Activated T-helper 1 cell treated with anti-CD3 and anti-CD28 coated beads, Interleukin-12 subunit alpha, Interleukin-12 subunit beta, Interleukin-2, Interleukin-4 antibody, amounts not matched to agents 30 ng/mL and 10 ng/mL and 1 ng/mL, durations not matched to agents 14 hours and 24 hours and 36 hours (primary cell): ENCODE data around the gene SDCCAG8. TPM values are rescaled to one million over a fixed set of nuclear protein-coding genes. Genes with fewer than 3 reads are reported as not detected.
A peak's percentile ranks its signal among the peaks of the same experiment; 100 is the strongest.

Source experiments
- DNase-seq: peaks from one replicate; pipeline ENCODE4 v3.0.0; 2021; ENCODE audit warnings: low spot score
- H3K27ac Mint-ChIP-seq: one replicate; pipeline ENCODE4 v1.8.0; 2021; ENCODE audit warnings: mild to moderate bottlenecking, mixed read lengths
- H3K27me3 Mint-ChIP-seq: one replicate; pipeline ENCODE4 v1.8.0; 2022; ENCODE audit warnings: mild to moderate bottlenecking, moderate library complexity, mixed read lengths; ENCODE audit not compliant: insufficient read depth
- H3K36me3 Mint-ChIP-seq: one replicate; pipeline ENCODE4 v1.8.0; 2021; ENCODE audit warnings: low read depth, mixed read lengths
- H3K4me1 Mint-ChIP-seq: one replicate; pipeline ENCODE4 v1.8.0; 2021; ENCODE audit warnings: low read depth, mixed read lengths
- H3K4me3 Mint-ChIP-seq: one replicate; pipeline ENCODE4 v1.8.0; 2021; ENCODE audit warnings: mild to moderate bottlenecking, moderate library complexity, mixed read lengths
- H3K9me3 Mint-ChIP-seq: one replicate; pipeline ENCODE4 v1.8.0; 2021; ENCODE audit warnings: mixed read lengths
- intact Hi-C: fragments of 100-400 bp; cut with micrococcal nuclease; formaldehyde crosslinking; loops from one replicate; pipeline ENCODE4 v1.15.1; 2024
- total RNA-seq: library from RNA; stranded (reverse); gene quantifications from 2 replicates; pipeline ENCODE4 v1.2.3, GENCODE V29; 2022

SDCCAG8 gene
- total RNA-seq, 1 donor from 2014 or later = 17.6 TPM

DNA sequence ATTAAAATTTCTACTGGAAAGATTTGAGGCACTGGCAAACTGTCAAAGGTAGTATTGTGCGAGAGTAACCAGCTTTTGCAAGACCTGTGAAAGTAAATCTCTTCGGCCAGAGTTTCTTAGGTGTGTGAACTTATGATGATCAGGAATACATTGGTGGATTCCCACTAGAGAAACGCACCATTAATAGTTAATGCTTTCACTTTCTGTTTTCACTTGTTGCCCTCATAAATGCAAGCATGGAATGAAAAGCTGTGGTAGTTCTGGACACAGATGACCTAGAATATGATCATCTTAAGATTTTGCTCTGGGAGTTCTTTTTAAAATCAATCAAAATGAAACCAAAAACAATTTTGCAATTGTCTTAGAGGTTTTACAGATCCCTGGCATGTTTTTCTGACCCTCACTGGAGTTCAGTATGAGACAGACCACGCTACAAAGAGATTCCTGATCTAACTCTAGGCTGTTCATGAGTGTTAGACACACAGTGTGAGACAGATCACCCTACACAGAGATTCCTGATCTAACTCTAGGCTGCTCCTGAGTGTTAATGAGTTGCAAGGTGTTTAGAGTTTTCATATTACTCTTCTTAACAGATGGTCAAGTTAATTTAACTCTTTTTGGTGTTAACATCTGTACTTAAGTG lies 98.8 kb downstream of the SDCCAG8 start:
- Mint-ChIP-seq H3K9me3 (no peaks in the 10 kb centered on the region), H3K27ac (peak overlapping the region; percentile 1), H3K4me3 (peak overlapping the region; percentile 28), H3K36me3 (peaks cover 4% of the 10 kb centered on the region), H3K4me1 (peaks cover 13% of the 10 kb centered on the region), H3K27me3 (no peaks in the 10 kb centered on the region)
- intact Hi-C loops = no loop called here
- no peak for DNase-seq

DNA sequence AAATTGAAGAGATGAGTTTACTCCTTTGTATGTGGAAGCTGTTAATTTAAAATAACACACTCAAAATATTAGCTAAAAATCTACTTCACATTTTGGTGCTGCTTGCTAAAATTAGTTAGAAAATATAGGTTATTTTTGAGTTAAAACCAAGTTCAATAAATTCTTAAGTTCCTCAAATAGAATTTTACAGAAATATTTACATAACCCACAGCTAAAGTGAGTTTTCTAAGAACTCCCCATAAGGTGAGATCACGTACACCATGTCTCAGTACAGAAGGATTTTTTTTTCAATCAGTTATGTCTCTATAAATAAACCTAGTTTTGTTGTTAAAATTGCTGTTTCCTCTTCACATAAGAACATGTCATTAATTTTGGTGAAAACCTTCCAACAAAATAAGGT lies 108.0 kb downstream of the SDCCAG8 start:
- H3K27me3 Mint-ChIP-seq = no peaks in the 10 kb centered on the region
- no peaks in the 10 kb centered on the region for H3K9me3 Mint-ChIP-seq
- peaks cover 5% of the 10 kb centered on the region for H3K36me3 Mint-ChIP-seq
- H3K4me1 Mint-ChIP-seq = no peaks in the 10 kb centered on the region
- intact Hi-C loops = no loop called here
- H3K4me3 Mint-ChIP-seq = no peak overlapping the region
- no peak overlapping the region for H3K27ac Mint-ChIP-seq
- DNase-seq = no peak

DNA sequence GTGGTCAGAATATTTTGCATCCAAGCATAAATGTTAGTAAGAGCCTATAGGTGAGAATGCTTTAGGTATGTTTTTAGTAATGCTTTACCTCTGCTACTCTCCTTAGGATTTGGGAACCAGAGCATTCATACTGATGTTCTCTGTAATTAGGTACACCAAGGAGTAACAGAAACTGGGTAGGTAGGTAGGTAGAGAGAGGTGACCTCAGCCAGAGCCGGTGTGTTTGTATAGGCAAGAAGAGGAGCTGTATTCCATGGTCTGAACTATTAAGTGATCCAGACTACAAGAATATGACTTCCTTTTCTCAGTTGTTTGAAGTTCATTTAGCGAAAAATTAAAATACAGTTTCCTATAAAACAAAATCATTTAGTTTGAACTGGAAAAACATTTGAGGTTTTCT lies 108.5 kb downstream of the SDCCAG8 start:
- Mint-ChIP-seq H3K27me3 (no peaks in the 10 kb centered on the region), H3K4me1 (no peaks in the 10 kb centered on the region), H3K27ac (no peak overlapping the region), H3K9me3 (no peaks in the 10 kb centered on the region), H3K36me3 (peaks cover 6% of the 10 kb centered on the region), H3K4me3 (no peak overlapping the region)
- intact Hi-C loops = no loop called here
- no peak for DNase-seq

DNA sequence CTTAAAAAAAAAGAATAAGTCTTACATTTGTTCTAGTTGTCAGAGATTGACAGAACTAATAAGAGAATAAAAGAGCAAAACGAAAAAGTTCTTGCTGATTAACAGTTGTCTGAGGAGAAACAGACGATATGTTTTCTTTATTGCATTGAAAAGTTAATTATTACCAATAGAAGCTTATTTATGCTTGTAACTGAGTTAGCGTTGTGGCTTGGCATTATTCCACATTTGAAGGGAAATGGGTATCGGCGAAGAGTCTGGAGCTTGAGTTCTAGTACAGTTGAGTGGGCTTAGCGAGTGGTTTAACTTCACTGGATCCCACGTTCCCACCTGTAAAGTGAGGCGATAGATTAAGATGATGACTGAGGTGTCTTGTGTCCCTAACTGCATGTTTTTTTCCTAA lies 109.0 kb downstream of the SDCCAG8 start:
- intact Hi-C loops = no loop called here
- no peaks in the 10 kb centered on the region for H3K9me3 Mint-ChIP-seq
- H3K4me1 Mint-ChIP-seq = no peaks in the 10 kb centered on the region
- H3K27ac Mint-ChIP-seq = no peak overlapping the region
- DNase-seq = no peak
- H3K36me3 Mint-ChIP-seq = peaks cover 8% of the 10 kb centered on the region
- H3K4me3 Mint-ChIP-seq = no peak overlapping the region
- no peaks in the 10 kb centered on the region for H3K27me3 Mint-ChIP-seq

DNA sequence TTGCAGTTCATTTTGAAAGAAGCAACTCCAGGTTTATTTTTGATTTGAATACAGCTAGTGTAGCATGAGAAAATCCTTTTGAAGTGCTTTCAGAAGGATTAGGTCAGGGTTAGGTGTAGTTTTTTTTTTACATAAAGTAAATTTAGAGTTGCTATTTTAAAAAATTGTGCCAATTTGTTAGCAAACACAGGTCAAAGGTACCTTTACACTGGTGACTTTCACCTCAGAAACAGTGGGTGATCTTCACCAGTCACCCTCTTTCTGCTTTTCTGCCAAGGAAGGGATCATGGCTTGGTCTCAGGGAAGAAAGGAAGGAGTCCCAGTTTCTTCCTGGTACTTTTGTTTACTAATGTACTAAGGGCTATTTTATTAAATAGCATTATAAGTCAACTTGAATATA lies 111.5 kb downstream of the SDCCAG8 start:
- Mint-ChIP-seq H3K9me3 (no peaks in the 10 kb centered on the region), H3K36me3 (peaks cover 8% of the 10 kb centered on the region), H3K27ac (no peak overlapping the region), H3K4me3 (no peak overlapping the region), H3K27me3 (no peaks in the 10 kb centered on the region), H3K4me1 (no peaks in the 10 kb centered on the region)
- no peak for DNase-seq
- intact Hi-C loops = no loop called here

DNA sequence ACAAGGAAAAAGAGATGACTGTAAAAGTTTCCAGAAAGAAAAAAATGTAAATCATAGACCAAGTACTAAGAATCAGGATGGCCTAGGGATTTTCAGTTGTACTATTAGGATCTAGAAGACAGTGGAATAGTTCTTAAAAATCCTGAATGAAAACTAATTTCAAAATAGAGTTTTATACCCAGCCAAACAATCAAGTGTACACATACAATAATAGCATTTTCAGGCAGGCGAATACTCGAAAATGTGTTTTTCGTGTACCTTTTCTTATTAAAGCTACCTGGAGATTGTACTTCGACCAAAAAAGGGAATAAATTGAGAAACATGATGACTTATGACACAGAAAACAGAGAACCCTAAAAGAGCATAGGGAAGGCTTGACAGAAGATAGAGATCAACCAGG lies 118.6 kb downstream of the SDCCAG8 start:
- Mint-ChIP-seq H3K27me3 (no peaks in the 10 kb centered on the region), H3K4me3 (no peak overlapping the region), H3K9me3 (peaks cover 21% of the 10 kb centered on the region), H3K27ac (no peak overlapping the region), H3K4me1 (no peaks in the 10 kb centered on the region), H3K36me3 (peaks cover 10% of the 10 kb centered on the region)
- intact Hi-C loops = no loop called here
- DNase-seq = no peak

GRCh38 chr1:243375596-243375995 lies 119.8 kb downstream of the SDCCAG8 start:
- intact Hi-C loops = no loop called here

GRCh38 chr1:243378669-243379068 lies 122.8 kb downstream of the SDCCAG8 start:
- Mint-ChIP-seq H3K27me3 (no peaks in the 10 kb centered on the region), H3K4me1 (no peaks in the 10 kb centered on the region), H3K27ac (no peak overlapping the region), H3K36me3 (peaks cover 12% of the 10 kb centered on the region), H3K4me3 (no peak overlapping the region), H3K9me3 (peaks cover 15% of the 10 kb centered on the region)
- intact Hi-C loops = no loop called here
- no peak for DNase-seq

More at GRCh38 chr1:243375596-243375995, 119.8 kb downstream of the SDCCAG8 start:
- Mint-ChIP-seq H3K36me3 (peaks cover 7% of the 10 kb centered on the region), H3K4me1 (no peaks in the 10 kb centered on the region), H3K4me3 (no peak overlapping the region), H3K27me3 (no peaks in the 10 kb centered on the region), H3K27ac (no peak overlapping the region), H3K9me3 (peaks cover 21% of the 10 kb centered on the region)
- DNase-seq = no peak

DNA sequence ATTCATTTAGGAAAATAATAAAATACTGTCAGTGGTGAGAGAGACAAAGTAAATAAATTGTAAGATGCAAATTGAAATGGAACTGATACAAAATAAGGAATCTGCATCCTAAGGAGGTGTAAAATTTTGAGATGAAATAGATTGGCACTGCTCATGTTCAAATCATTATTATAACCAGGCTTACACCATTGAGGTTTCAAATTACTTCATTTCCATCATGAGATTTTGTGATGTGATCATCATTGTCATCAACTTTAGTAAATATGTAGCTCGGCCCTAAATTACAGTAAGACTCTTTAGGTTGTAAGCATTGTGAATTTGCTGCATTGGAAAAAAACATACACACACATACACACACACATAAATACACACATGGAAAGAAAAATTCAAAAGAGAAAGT lies 123.4 kb downstream of the SDCCAG8 start:
- intact Hi-C loops = no loop called here
- H3K4me3 Mint-ChIP-seq = no peak overlapping the region
- no peaks in the 10 kb centered on the region for H3K27me3 Mint-ChIP-seq
- H3K9me3 Mint-ChIP-seq = peaks cover 10% of the 10 kb centered on the region
- no peaks in the 10 kb centered on the region for H3K4me1 Mint-ChIP-seq
- DNase-seq = no peak
- H3K36me3 Mint-ChIP-seq = peaks cover 11% of the 10 kb centered on the region
- no peak overlapping the region for H3K27ac Mint-ChIP-seq

DNA sequence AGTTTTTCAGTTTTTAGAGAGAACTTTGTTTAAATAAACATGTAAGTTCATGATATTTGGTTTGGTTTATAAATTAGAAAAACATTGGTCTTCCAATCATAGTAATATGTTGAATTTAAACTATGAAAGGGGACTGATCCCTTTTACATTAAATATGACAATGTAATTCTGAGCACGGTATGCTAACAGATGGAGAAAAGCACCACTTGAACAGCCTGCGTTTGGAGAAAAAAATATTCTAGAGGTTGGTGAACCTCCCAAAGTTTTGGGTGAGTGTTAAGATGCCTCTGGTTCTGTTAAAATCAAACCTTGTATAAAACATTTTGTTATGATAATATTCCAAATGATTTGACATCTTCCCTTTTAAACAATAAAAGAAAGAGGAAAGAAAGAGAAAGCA lies 123.9 kb downstream of the SDCCAG8 start:
- no peaks in the 10 kb centered on the region for H3K4me1 Mint-ChIP-seq
- H3K36me3 Mint-ChIP-seq = peaks cover 11% of the 10 kb centered on the region
- intact Hi-C loops = no loop called here
- peaks cover 5% of the 10 kb centered on the region for H3K9me3 Mint-ChIP-seq
- no peak overlapping the region for H3K4me3 Mint-ChIP-seq
- no peak overlapping the region for H3K27ac Mint-ChIP-seq
- no peaks in the 10 kb centered on the region for H3K27me3 Mint-ChIP-seq
- DNase-seq = no peak

DNA sequence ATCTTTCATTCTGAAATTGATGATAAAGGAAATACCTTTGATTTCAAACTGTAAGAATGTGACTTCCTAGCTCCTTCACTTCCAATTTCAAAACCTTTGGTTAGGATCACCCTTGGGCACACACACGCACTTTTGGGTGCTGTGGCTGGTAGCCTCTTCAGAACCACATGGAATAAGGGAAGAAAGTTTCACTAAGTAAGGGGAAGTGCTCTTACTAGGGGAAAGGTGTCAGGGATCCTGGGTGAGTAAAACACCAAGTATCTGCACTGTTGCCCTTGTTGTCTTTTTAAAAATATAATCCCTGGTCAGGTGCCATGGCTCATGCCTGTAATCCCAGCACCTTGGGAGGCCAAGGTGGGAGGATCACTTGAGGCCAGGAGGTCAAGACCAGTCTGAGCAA lies 132.4 kb downstream of the SDCCAG8 start:
- Mint-ChIP-seq H3K27ac (no peak overlapping the region), H3K9me3 (no peaks in the 10 kb centered on the region), H3K27me3 (no peaks in the 10 kb centered on the region), H3K4me1 (peaks cover 13% of the 10 kb centered on the region), H3K36me3 (no peaks in the 10 kb centered on the region), H3K4me3 (no peak overlapping the region)
- DNase-seq = no peak
- intact Hi-C loops = no loop called here

DNA sequence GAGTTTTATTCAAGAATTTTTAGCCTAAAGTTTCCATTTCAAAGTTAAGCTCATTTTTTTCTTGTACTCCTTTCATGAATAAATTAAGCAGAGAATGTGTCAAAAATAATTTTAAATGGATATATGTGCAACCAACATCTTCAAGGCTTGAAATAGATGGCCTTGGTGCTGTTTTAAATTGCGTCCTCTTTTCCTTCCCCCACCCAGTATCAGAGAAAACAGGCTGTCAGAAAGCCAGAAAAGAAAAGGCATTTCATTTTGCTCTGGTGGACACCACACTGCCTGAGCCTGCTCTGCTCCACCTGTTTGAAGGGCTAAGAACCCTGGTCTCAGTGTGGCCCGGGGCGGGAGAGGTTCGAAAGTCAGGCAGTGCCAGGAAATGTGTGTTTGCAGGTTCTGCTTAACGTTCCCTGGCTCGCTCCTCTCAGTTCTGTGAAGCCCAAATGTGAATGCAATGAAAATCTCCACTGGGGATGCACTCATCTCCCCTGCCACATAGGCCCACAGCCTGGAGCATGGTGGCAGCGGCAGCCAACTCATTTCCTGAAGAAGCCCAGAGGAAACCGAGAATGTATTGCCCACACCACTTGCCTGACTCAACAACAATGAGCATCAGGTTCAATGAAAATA lies 134.4 kb downstream of the SDCCAG8 start:
- no peak overlapping the region for H3K27ac Mint-ChIP-seq

GRCh38 chr1:243391355-243391754 lies 135.5 kb downstream of the SDCCAG8 start:
- Mint-ChIP-seq H3K27me3 (no peaks in the 10 kb centered on the region), H3K27ac (no peak overlapping the region), H3K4me3 (no peak overlapping the region), H3K4me1 (peaks cover 13% of the 10 kb centered on the region), H3K36me3 (no peaks in the 10 kb centered on the region), H3K9me3 (no peaks in the 10 kb centered on the region)
- no peak for DNase-seq
- intact Hi-C loops = no loop called here

More for the DNA sequence above, 134.4 kb downstream of the SDCCAG8 start:
- Mint-ChIP-seq H3K4me1 (peaks cover 13% of the 10 kb centered on the region), H3K4me3 (no peak overlapping the region), H3K9me3 (no peaks in the 10 kb centered on the region), H3K36me3 (no peaks in the 10 kb centered on the region), H3K27me3 (no peaks in the 10 kb centered on the region)
- intact Hi-C loops = no loop called here
- no peak for DNase-seq

GRCh38 chr1:243393096-243393495 lies 137.3 kb downstream of the SDCCAG8 start:
- Mint-ChIP-seq H3K36me3 (no peaks in the 10 kb centered on the region), H3K4me3 (no peak overlapping the region), H3K4me1 (peaks cover 13% of the 10 kb centered on the region), H3K9me3 (no peaks in the 10 kb centered on the region), H3K27ac (no peak overlapping the region), H3K27me3 (no peaks in the 10 kb centered on the region)
- intact Hi-C loops = no loop called here
- DNase-seq = no peak
